Measurements from ENCODE around the gene BARHL2.
A peak's percentile ranks its signal among the peaks of the same experiment; 100 is the strongest.

Gene BARHL2

DNA sequence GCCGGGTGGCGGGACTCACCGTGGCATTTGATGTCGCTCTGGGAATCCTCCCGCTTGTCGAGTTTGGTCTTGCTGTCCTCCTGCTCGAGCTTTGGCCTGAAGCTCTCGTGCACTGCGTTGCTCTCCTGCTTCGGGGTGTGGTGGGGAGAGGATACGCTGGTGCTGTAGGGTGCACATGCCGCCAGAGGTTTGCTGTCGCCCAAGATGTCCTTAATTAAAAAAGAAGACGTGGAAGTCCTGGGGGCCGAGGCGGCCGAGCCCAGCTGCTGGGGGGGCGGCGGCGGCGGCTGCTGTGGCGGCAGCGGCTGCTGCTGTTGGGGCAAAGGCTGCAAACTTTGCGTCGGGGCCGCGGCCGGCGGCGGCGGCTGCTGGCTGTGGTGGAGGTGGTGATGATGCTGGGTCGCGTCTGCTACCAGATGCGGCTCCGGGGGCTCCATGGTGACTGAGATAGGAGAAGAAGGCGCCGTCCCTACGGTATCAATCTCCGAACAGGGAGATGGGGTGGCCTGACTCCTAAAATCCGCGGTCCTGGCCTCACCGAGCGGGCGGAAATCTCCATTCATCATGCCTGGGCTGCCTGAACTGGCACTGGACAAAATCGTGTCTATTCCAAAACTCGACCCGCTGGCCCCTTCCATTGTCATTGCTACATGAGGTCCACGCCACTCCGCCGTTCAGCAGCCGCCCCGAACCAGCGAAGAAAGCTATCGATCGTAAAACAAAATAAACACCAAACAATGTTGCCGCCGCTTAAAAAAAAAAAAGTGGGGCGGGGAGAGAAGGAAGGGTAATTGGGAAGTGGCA is at the start of gene BARHL2:
Gene BARHL2, minus strand, starts transcription at position 751 of the 804 bp plus-strand sequence. Its CDS starts 107 bp downstream, at position 644.
- Histone ChIP-seq H3K9me3 (ENCODE audit: control insufficient read depth, insufficient read depth, low read length) (no peaks in the 10 kb centered on the region), H3K4me1 (ENCODE audit: control insufficient read depth, insufficient read depth, low read length) (peaks cover 6% of the 10 kb centered on the region), H3K27me3 (ENCODE audit: control insufficient read depth, insufficient read depth, low read length) (peaks cover 81% of the 10 kb centered on the region), H3K4me3 (ENCODE audit: low read length) (peak within 1 kb of the TSS; percentile 32; the same call in 1 of the 2 replicates), H3K36me3 (ENCODE audit: control insufficient read depth, insufficient read depth, low read length) (no peaks in the 10 kb centered on the region), H3K27ac (ENCODE audit: low read length) (no peak within 1 kb of the TSS)
- no CpG with 5 or more reads among the region's 58 CpGs for WGBS (ENCODE audit: insufficient coverage, insufficient read length)
- DNase-seq (ENCODE audit: low read depth, low spot score) = no peak

DNA sequence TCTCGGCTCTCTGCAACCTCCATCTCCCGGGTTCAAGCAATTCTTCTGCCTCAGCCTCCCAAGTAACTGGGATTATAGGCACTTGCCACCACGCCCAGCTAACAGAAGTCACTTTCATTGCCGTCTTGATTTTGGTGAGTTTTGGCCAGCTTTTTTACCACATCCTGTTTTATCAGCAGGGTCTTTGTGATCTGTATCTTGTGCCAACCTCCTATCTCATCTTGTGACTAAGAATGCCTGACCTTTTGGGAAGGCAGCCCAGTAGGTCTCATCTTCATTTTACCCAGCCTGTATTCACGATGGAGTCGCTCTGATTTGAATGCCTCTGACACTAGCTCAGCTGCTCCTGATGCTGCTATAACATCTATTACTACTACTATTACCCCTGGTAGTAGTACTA is 46.8 kb upstream of the BARHL2 start:
- no peak overlapping the region for H3K27ac ChIP-seq (ENCODE audit: low read length)
- H3K9me3 ChIP-seq (ENCODE audit: control insufficient read depth, insufficient read depth, low read length) = no peaks in the 10 kb centered on the region
- H3K36me3 ChIP-seq (ENCODE audit: control insufficient read depth, insufficient read depth, low read length) = no peaks in the 10 kb centered on the region
- peaks cover 3% of the 10 kb centered on the region; the same call in 1 of the 2 replicates for H3K4me1 ChIP-seq (ENCODE audit: control insufficient read depth, insufficient read depth, low read length)
- H3K27me3 ChIP-seq (ENCODE audit: control insufficient read depth, insufficient read depth, low read length) = no peaks in the 10 kb centered on the region
- no peak for DNase-seq (ENCODE audit: low read depth, low spot score)
- no peak overlapping the region for H3K4me3 ChIP-seq (ENCODE audit: low read length)
- no CpG with 5 or more reads among the region's 6 CpGs for WGBS (ENCODE audit: insufficient coverage, insufficient read length)

DNA sequence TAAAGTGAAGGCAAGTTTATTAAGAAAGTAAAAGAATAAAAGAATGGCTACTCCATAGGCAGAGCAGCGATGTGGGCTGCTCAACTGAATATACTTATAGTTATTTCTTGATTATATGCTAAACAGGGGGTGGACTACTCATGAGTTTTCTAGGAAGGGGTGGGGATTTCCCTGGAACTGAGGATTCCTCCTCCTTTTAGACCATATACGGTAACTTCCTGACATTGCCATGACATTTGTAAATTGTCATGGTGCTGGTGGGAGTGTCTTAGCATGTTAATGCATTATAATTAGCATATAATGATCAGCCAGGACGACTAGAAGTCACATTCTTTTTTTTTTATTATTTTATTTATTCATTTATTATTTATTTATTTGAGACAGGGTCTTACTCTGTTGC is 46.4 kb upstream of the BARHL2 start:
- Histone ChIP-seq H3K4me3 (ENCODE audit: low read length) (no peak overlapping the region), H3K27ac (ENCODE audit: low read length) (no peak overlapping the region), H3K4me1 (ENCODE audit: control insufficient read depth, insufficient read depth, low read length) (peaks cover 3% of the 10 kb centered on the region; the same call in 1 of the 2 replicates), H3K36me3 (ENCODE audit: control insufficient read depth, insufficient read depth, low read length) (no peaks in the 10 kb centered on the region), H3K27me3 (ENCODE audit: control insufficient read depth, insufficient read depth, low read length) (no peaks in the 10 kb centered on the region), H3K9me3 (ENCODE audit: control insufficient read depth, insufficient read depth, low read length) (no peaks in the 10 kb centered on the region)
- no CpG with 5 or more reads among the region's 3 CpGs for WGBS (ENCODE audit: insufficient coverage, insufficient read length)
- no peak for DNase-seq (ENCODE audit: low read depth, low spot score)

DNA sequence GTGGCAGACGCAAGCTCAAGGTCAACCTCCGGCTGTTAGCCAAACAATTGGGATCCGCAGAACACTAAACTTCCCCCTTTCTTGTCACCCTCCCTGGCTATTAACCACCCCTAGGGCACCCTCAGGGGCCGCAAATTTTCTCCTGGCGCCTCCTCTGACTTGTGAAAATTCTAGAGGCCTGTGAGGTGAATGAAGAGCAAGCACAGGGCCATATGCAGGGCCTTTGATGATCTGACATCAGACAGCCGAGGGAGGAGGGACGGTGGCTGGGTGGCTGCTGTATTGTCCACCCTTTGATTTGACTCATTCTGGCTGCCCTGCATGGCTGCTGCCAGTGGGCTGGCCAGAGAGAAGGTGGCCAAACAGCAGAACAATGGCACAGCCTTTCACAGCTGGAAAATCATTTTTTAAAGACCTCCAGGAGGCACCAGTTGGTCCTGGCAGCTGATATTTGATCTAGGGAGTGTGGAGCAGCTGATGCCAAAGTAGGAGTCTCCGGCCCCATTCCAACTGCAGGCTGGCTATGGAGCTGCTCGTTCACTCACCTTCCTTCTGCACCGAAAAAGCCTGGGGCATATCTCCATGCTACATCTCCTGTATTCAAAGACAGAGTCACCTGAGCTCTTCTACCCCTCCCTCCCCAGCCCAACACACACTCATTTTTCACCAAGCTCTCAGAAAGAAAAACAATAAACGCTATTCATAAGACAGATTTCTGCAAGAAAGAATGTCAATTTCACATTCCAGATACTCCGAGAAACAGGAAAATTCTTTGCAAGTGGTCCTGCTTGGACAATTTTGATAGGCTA is 44.9 kb upstream of the BARHL2 start:
- Histone ChIP-seq H3K27me3 (ENCODE audit: control insufficient read depth, insufficient read depth, low read length) (no peaks in the 10 kb centered on the region), H3K36me3 (ENCODE audit: control insufficient read depth, insufficient read depth, low read length) (no peaks in the 10 kb centered on the region), H3K27ac (ENCODE audit: low read length) (no peak overlapping the region), H3K9me3 (ENCODE audit: control insufficient read depth, insufficient read depth, low read length) (no peaks in the 10 kb centered on the region), H3K4me1 (ENCODE audit: control insufficient read depth, insufficient read depth, low read length) (peaks cover 3% of the 10 kb centered on the region; the same call in 1 of the 2 replicates), H3K4me3 (ENCODE audit: low read length) (no peak overlapping the region)
- no peak for DNase-seq (ENCODE audit: low read depth, low spot score)
- no CpG with 5 or more reads among the region's 12 CpGs for WGBS (ENCODE audit: insufficient coverage, insufficient read length)

DNA sequence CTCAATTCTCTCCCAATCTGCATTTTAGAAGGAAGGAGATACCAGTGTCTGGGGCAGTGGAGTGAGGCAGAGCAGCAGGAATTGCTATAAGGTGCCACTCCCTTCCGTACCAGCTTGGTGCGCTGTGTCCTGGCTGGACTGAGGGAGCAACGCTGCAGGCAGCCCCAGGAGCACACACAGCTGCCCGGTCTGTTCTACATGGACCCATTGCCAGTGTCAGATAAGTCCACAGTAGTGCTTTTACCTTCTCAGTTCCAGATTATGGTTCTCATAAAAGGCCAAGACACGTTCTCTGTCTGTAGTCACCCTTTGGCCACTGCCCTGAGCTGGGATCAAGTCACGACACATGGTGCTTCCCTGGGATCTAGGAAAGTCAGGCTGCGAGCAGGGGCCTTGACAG is 44.1 kb upstream of the BARHL2 start:
- no CpG with 5 or more reads among the region's 7 CpGs for WGBS (ENCODE audit: insufficient coverage, insufficient read length)
- H3K27ac ChIP-seq (ENCODE audit: low read length) = no peak overlapping the region

DNA sequence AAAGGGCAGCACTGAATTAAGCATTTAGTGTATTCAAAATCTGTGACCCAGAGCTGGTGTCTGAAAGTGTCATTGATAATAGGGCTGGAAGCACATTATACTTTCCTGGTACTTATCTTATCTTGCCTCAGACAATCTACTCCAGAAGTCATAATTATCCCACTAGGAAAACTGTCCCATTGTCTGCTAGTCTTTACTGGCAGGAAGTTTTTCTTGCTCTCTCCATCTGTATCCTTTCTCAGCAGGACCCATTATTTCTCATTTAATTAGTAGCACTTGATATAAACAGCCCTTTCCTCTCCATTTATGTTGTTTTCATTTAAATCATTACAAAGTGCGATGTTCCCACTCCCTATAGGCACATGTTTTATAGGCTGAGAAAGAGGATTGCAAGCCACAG is 36.5 kb upstream of the BARHL2 start:
- H3K9me3 ChIP-seq (ENCODE audit: control insufficient read depth, insufficient read depth, low read length) = no peaks in the 10 kb centered on the region
- WGBS (ENCODE audit: insufficient coverage, insufficient read length) = no CpG with 5 or more reads among the region's 1 CpG
- no peak overlapping the region for H3K27ac ChIP-seq (ENCODE audit: low read length)
- H3K4me3 ChIP-seq (ENCODE audit: low read length) = no peak overlapping the region
- no peaks in the 10 kb centered on the region for H3K27me3 ChIP-seq (ENCODE audit: control insufficient read depth, insufficient read depth, low read length)
- no peaks in the 10 kb centered on the region for H3K36me3 ChIP-seq (ENCODE audit: control insufficient read depth, insufficient read depth, low read length)
- DNase-seq (ENCODE audit: low read depth, low spot score) = no peak
- no peaks in the 10 kb centered on the region for H3K4me1 ChIP-seq (ENCODE audit: control insufficient read depth, insufficient read depth, low read length)

More for the DNA sequence above, 44.1 kb upstream of the BARHL2 start:
- H3K9me3 ChIP-seq (ENCODE audit: control insufficient read depth, insufficient read depth, low read length) = no peaks in the 10 kb centered on the region
- no peaks in the 10 kb centered on the region for H3K27me3 ChIP-seq (ENCODE audit: control insufficient read depth, insufficient read depth, low read length)
- no peak overlapping the region for H3K4me3 ChIP-seq (ENCODE audit: low read length)
- H3K36me3 ChIP-seq (ENCODE audit: control insufficient read depth, insufficient read depth, low read length) = no peaks in the 10 kb centered on the region
- H3K4me1 ChIP-seq (ENCODE audit: control insufficient read depth, insufficient read depth, low read length) = peaks cover 3% of the 10 kb centered on the region; the same call in 1 of the 2 replicates
- no peak for DNase-seq (ENCODE audit: low read depth, low spot score)

DNA sequence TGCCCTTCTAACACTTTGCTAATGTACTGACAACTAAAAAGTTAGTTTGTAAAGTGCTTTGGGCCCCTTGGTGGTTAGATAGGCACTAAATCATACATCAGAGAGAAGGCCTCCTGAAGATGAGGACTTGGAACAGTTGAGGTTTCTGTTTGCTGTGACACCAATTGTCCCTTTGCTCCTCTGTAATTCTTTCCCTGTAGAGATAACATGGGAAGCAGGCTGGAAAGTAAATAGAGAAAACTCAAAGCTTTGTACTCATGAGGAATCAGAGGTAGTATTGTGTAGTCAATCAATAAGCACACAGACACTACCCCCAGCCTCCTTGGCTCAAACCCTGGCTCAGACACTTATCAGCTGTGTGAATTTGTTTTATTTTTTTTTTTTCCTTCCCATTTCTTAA is 31.6 kb upstream of the BARHL2 start:
- H3K27ac ChIP-seq (ENCODE audit: low read length) = no peak overlapping the region

DNA sequence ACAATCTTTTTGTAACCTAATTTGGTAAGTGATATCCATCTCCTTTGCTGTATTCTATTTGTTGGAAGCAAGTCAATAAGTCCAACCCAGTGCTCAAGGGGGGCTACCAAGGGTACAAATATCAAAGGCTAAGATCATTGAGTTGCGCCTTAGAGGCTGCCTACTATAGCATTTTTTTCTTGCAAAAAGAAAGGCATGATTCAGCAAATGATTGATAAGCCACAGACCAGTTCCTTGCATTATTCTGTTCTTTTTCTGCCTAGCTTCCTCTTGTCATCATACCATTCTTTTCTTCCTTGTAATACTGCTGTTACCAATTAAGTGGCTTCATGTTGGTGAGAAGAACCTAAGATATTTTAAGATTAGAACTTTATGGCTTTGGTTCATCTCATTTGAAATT is 29.8 kb upstream of the BARHL2 start:
- no peaks in the 10 kb centered on the region for H3K27me3 ChIP-seq (ENCODE audit: control insufficient read depth, insufficient read depth, low read length)
- no peak for DNase-seq (ENCODE audit: low read depth, low spot score)
- H3K4me1 ChIP-seq (ENCODE audit: control insufficient read depth, insufficient read depth, low read length) = no peaks in the 10 kb centered on the region
- H3K27ac ChIP-seq (ENCODE audit: low read length) = no peak overlapping the region
- H3K4me3 ChIP-seq (ENCODE audit: low read length) = no peak overlapping the region
- H3K36me3 ChIP-seq (ENCODE audit: control insufficient read depth, insufficient read depth, low read length) = no peaks in the 10 kb centered on the region
- no CpG with 5 or more reads among the region's 1 CpG for WGBS (ENCODE audit: insufficient coverage, insufficient read length)
- H3K9me3 ChIP-seq (ENCODE audit: control insufficient read depth, insufficient read depth, low read length) = no peaks in the 10 kb centered on the region

More for the DNA sequence above, 31.6 kb upstream of the BARHL2 start:
- DNase-seq (ENCODE audit: low read depth, low spot score) = no peak
- Histone ChIP-seq H3K4me1 (ENCODE audit: control insufficient read depth, insufficient read depth, low read length) (no peaks in the 10 kb centered on the region), H3K9me3 (ENCODE audit: control insufficient read depth, insufficient read depth, low read length) (no peaks in the 10 kb centered on the region), H3K36me3 (ENCODE audit: control insufficient read depth, insufficient read depth, low read length) (no peaks in the 10 kb centered on the region), H3K4me3 (ENCODE audit: low read length) (no peak overlapping the region), H3K27me3 (ENCODE audit: control insufficient read depth, insufficient read depth, low read length) (no peaks in the 10 kb centered on the region)

DNA sequence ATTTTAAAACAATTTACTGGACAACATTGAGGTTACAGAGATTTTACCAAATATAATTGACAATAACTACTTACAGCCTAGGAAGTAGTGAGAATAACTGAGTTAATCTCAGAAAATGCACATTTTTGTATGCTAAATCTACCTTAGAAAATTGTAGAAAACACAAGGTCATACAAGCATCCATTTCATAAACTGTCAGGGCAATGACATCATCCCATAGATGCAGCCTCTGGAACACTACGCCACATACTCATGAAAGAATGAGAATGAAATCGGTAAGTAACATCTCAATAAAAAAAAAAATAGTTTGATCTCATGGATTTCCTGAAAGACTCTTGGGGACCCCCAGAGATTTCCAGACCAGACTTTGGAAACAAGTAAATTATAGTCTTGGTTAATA is 28.9 kb upstream of the BARHL2 start:
- no peaks in the 10 kb centered on the region for H3K9me3 ChIP-seq (ENCODE audit: control insufficient read depth, insufficient read depth, low read length)
- no peak overlapping the region for H3K4me3 ChIP-seq (ENCODE audit: low read length)
- DNase-seq (ENCODE audit: low read depth, low spot score) = no peak
- H3K36me3 ChIP-seq (ENCODE audit: control insufficient read depth, insufficient read depth, low read length) = no peaks in the 10 kb centered on the region
- H3K27me3 ChIP-seq (ENCODE audit: control insufficient read depth, insufficient read depth, low read length) = no peaks in the 10 kb centered on the region
- WGBS (ENCODE audit: insufficient coverage, insufficient read length) = no CpG with 5 or more reads among the region's 2 CpGs
- no peaks in the 10 kb centered on the region for H3K4me1 ChIP-seq (ENCODE audit: control insufficient read depth, insufficient read depth, low read length)
- no peak overlapping the region for H3K27ac ChIP-seq (ENCODE audit: low read length)

DNA sequence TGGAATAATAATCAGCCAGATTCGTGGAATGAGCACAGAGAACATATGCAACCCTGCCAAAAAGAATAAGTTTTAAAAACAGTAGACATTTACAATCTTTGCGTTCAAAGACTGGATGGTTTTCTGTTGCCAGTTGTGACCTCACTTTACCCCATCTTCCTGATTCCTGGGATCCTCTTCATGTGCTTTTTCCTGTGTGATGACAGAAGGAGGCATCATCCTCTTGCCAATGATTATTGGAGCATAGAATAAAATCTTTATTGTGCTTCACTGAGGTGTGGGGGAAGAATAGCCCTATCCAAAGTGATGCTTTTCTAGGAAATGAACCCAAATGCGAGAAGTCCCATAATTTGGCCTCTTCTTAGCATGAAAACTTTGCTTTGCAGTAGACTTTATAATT is 15.0 kb upstream of the BARHL2 start:
- H3K36me3 ChIP-seq (ENCODE audit: control insufficient read depth, insufficient read depth, low read length) = no peaks in the 10 kb centered on the region
- H3K27ac ChIP-seq (ENCODE audit: low read length) = no peak overlapping the region
- peaks cover 44% of the 10 kb centered on the region for H3K27me3 ChIP-seq (ENCODE audit: control insufficient read depth, insufficient read depth, low read length)
- no peaks in the 10 kb centered on the region for H3K4me1 ChIP-seq (ENCODE audit: control insufficient read depth, insufficient read depth, low read length)
- WGBS (ENCODE audit: insufficient coverage, insufficient read length) = no CpG with 5 or more reads among the region's 3 CpGs
- H3K4me3 ChIP-seq (ENCODE audit: low read length) = no peak overlapping the region
- DNase-seq (ENCODE audit: low read depth, low spot score) = no peak
- H3K9me3 ChIP-seq (ENCODE audit: control insufficient read depth, insufficient read depth, low read length) = no peaks in the 10 kb centered on the region
